Measurements from ENCODE around the gene GIMAP6.
"Not testable (repeated sequence)": the region's sequence is repeated elsewhere in the genome, so short reads cannot be mapped to it uniquely, and the experiment has no call there.

GIMAP6 gene

GRCh38 chr7:150631866-150632864 is at the start of gene GIMAP6:
Gene GIMAP6, minus strand, starts transcription at chr7:150632385. Its CDS starts 2,243 bp downstream, at chr7:150630142.
- H2AFZ ChIP-seq (ENCODE audit: low read length, unreplicated experiment), result no peak within 1 kb of the TSS

DNA sequence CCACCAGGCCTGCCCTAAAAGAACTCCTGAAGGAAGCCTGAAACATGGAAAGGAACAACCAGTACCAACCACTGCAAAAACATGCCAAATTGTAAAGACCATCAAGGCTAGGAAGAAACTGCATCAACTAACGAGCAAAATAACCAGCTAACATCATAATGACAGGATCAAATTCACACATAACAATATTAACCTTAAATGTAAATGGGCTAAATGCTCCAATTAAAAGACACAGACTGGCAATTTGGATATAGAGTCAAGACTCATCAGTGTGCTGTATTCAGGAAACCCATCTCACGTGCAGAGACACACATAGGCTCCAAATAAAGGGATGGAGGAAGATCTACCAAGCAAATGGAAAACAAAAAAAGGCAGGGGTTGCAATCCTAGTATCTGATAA is 48.2 kb upstream of the GIMAP6 start:
- H3K4me1 ChIP-seq (ENCODE audit: control insufficient read depth, insufficient read depth, low read length, unreplicated experiment); H3K27ac ChIP-seq (ENCODE audit: low read depth, low read length); H3K36me3 ChIP-seq (ENCODE audit: insufficient read depth, low read length); H3K4me3 ChIP-seq (ENCODE audit: low read depth, low read length); H2AFZ ChIP-seq (ENCODE audit: low read length, unreplicated experiment); H3K27me3 ChIP-seq (ENCODE audit: insufficient read depth, low read length); H3K79me2 ChIP-seq (ENCODE audit: control insufficient read depth, insufficient read depth, low read length, unreplicated experiment): not testable (repeated sequence)

More at GRCh38 chr7:150631866-150632864, at the start of gene GIMAP6:
- Histone ChIP-seq H3K4me3 (ENCODE audit: low read depth, low read length) (no peak within 1 kb of the TSS), H3K27me3 (ENCODE audit: insufficient read depth, low read length) (no peaks in the 10 kb centered on the region), H3K79me2 (ENCODE audit: control insufficient read depth, insufficient read depth, low read length, unreplicated experiment) (no peaks in the 10 kb centered on the region), H3K4me1 (ENCODE audit: control insufficient read depth, insufficient read depth, low read length, unreplicated experiment) (no peaks in the 10 kb centered on the region), H3K27ac (ENCODE audit: low read depth, low read length) (no peak within 1 kb of the TSS), H3K36me3 (ENCODE audit: insufficient read depth, low read length) (no peaks in the 10 kb centered on the region)

DNA sequence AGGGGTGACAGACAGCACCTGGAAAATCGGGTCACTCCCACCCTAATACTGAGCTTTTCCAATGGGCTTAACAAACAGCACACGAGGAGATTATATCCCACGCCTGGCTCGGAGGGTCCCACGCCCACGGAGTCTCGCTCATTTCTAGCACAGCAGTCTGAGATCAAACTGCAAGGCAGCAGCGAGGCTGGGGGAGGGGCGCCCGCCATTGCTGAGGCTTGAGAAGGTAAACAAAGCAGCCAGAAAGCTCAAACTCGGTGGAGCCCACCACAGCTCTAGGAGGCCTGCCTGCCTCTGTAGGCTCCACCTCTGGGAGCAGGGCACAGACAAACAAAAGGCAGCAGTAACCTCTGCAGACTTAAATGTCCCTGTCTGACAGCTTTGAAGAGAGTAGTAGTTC is 46.4 kb upstream of the GIMAP6 start:
- not testable (repeated sequence) for H3K27ac ChIP-seq (ENCODE audit: low read depth, low read length); H3K4me1 ChIP-seq (ENCODE audit: control insufficient read depth, insufficient read depth, low read length, unreplicated experiment); H2AFZ ChIP-seq (ENCODE audit: low read length, unreplicated experiment); H3K79me2 ChIP-seq (ENCODE audit: control insufficient read depth, insufficient read depth, low read length, unreplicated experiment); H3K27me3 ChIP-seq (ENCODE audit: insufficient read depth, low read length); H3K4me3 ChIP-seq (ENCODE audit: low read depth, low read length); H3K36me3 ChIP-seq (ENCODE audit: insufficient read depth, low read length)

DNA sequence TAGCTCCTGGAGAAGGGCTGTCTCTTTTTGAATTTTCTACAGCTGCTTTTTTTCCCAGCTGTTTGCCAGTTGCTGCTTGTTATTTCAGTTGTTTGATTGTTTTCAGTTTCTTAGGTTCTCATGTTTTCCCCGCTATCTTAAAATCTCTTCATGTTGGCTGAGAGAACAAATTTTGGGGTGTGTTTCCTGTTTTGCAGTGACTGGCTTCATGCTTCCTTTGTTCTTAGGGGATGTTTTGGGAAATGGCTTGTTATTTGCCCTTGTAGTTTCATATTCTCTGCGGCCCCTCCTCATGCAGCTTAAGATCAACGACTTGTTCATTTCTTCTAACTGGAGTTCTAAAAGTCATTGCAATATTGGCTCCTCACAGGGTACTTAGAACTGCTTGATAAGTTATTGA is 44.7 kb upstream of the GIMAP6 start:
- not testable (repeated sequence) for H3K36me3 ChIP-seq (ENCODE audit: insufficient read depth, low read length); H3K79me2 ChIP-seq (ENCODE audit: control insufficient read depth, insufficient read depth, low read length, unreplicated experiment); H3K4me3 ChIP-seq (ENCODE audit: low read depth, low read length); H3K27me3 ChIP-seq (ENCODE audit: insufficient read depth, low read length); H2AFZ ChIP-seq (ENCODE audit: low read length, unreplicated experiment); H3K27ac ChIP-seq (ENCODE audit: low read depth, low read length); H3K4me1 ChIP-seq (ENCODE audit: control insufficient read depth, insufficient read depth, low read length, unreplicated experiment)

DNA sequence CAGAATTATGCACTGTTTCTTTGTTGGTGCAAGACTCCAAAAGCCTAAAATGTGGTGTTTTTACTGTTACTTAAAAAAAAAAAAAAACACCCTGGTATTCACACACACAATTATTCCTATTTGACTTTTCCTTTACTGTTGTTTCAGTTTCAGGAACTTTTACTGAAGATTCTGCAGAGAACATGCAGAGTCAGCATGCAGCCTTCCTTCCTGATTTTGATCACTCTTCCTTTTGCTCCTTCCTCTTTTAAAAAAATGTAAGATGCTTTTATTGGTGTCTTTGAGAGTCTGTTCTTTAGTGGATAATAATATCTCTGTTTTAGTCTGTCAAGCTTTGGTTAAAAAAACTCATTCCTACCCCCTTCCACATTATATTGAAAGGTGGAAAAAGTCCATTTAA is 44.1 kb upstream of the GIMAP6 start:
- H3K4me3 ChIP-seq (ENCODE audit: low read depth, low read length); H3K36me3 ChIP-seq (ENCODE audit: insufficient read depth, low read length); H3K79me2 ChIP-seq (ENCODE audit: control insufficient read depth, insufficient read depth, low read length, unreplicated experiment); H3K27ac ChIP-seq (ENCODE audit: low read depth, low read length); H3K4me1 ChIP-seq (ENCODE audit: control insufficient read depth, insufficient read depth, low read length, unreplicated experiment); H2AFZ ChIP-seq (ENCODE audit: low read length, unreplicated experiment); H3K27me3 ChIP-seq (ENCODE audit: insufficient read depth, low read length): not testable (repeated sequence)

DNA sequence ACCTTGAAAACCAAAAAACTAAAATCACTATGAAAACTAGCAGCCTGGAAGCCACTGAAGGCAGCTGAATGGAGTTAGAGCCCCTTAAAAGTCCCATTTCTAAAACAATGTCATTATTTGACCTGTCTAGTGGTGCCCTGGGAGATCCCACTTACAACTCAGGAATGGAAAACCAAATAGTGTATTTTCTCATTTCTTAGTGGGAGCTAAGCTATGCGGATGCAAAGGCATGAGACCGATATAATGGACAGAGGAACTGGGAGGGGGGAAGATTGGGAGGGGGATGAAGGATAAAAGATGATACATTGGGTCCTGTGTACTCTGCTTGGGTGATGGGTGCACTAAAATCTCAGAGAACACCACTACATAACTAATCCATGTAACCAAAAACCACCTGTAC is 43.5 kb upstream of the GIMAP6 start:
- no peak overlapping the region for H2AFZ ChIP-seq (ENCODE audit: low read length, unreplicated experiment)
- no peak overlapping the region for H3K4me3 ChIP-seq (ENCODE audit: low read depth, low read length)
- H3K79me2 ChIP-seq (ENCODE audit: control insufficient read depth, insufficient read depth, low read length, unreplicated experiment), result no peaks in the 10 kb centered on the region
- H3K36me3 ChIP-seq (ENCODE audit: insufficient read depth, low read length), result no peaks in the 10 kb centered on the region
- no peaks in the 10 kb centered on the region for H3K27me3 ChIP-seq (ENCODE audit: insufficient read depth, low read length)
- no peaks in the 10 kb centered on the region for H3K4me1 ChIP-seq (ENCODE audit: control insufficient read depth, insufficient read depth, low read length, unreplicated experiment)
- H3K27ac ChIP-seq (ENCODE audit: low read depth, low read length), result no peak overlapping the region

- not testable (repeated sequence) for H3K27ac ChIP-seq (ENCODE audit: low read depth, low read length); H3K4me3 ChIP-seq (ENCODE audit: low read depth, low read length); H2AFZ ChIP-seq (ENCODE audit: low read length, unreplicated experiment); H3K27me3 ChIP-seq (ENCODE audit: insufficient read depth, low read length); H3K79me2 ChIP-seq (ENCODE audit: control insufficient read depth, insufficient read depth, low read length, unreplicated experiment); H3K36me3 ChIP-seq (ENCODE audit: insufficient read depth, low read length); H3K4me1 ChIP-seq (ENCODE audit: control insufficient read depth, insufficient read depth, low read length, unreplicated experiment)
These were observed 39.8 kb upstream of the GIMAP6 start for GRCh38 chr7:150671798-150672585.

DNA sequence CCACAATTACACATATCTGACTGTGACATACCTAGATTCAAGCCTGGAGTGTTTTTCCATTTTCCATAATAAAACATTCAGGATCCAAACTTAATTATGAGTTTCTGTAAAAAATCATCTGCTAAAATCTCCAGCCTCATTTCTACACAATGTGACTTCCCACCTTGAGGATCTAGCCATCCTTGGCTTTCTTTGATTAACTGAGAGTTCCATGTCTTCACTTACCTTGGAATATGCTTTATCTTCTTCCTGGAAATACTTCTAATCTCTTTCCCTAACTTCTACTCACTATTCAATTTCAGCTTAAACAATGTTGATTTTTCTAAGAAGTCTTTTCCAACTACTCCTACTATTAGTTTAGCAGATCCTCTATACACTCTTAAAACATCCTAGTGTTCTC is 36.8 kb upstream of the GIMAP6 start:
- Histone ChIP-seq H3K4me3 (ENCODE audit: low read depth, low read length) (no peak overlapping the region), H3K4me1 (ENCODE audit: control insufficient read depth, insufficient read depth, low read length, unreplicated experiment) (no peaks in the 10 kb centered on the region), H3K79me2 (ENCODE audit: control insufficient read depth, insufficient read depth, low read length, unreplicated experiment) (no peaks in the 10 kb centered on the region), H3K36me3 (ENCODE audit: insufficient read depth, low read length) (no peaks in the 10 kb centered on the region), H3K27me3 (ENCODE audit: insufficient read depth, low read length) (no peaks in the 10 kb centered on the region), H2AFZ (ENCODE audit: low read length, unreplicated experiment) (no peak overlapping the region), H3K27ac (ENCODE audit: low read depth, low read length) (no peak overlapping the region)

DNA sequence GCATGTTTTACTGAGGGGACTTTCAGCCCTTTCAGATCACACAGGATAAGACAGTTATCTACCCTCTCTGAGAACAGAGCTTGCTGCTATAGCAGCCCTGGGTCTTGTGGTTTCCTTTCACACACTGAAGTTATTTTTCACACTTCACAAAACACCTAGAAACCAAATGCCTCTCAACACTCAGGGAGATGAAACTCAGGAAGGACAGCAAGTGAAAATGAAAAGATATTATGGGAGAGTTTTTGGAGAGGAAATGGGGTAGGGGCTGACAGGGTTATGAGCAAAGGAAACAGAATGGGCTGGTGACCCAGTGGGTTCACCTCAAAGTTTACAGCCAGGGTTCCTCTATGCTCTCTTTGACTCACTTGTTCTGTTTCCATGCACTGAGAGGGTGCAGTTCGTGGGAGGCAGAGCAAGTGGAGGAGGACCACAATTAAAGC is 36.3 kb upstream of the GIMAP6 start:
- Histone ChIP-seq H3K36me3 (ENCODE audit: insufficient read depth, low read length) (no peaks in the 10 kb centered on the region), H3K4me1 (ENCODE audit: control insufficient read depth, insufficient read depth, low read length, unreplicated experiment) (no peaks in the 10 kb centered on the region), H3K79me2 (ENCODE audit: control insufficient read depth, insufficient read depth, low read length, unreplicated experiment) (no peaks in the 10 kb centered on the region), H2AFZ (ENCODE audit: low read length, unreplicated experiment) (no peak overlapping the region), H3K27ac (ENCODE audit: low read depth, low read length) (no peak overlapping the region), H3K27me3 (ENCODE audit: insufficient read depth, low read length) (no peaks in the 10 kb centered on the region), H3K4me3 (ENCODE audit: low read depth, low read length) (no peak overlapping the region)

DNA sequence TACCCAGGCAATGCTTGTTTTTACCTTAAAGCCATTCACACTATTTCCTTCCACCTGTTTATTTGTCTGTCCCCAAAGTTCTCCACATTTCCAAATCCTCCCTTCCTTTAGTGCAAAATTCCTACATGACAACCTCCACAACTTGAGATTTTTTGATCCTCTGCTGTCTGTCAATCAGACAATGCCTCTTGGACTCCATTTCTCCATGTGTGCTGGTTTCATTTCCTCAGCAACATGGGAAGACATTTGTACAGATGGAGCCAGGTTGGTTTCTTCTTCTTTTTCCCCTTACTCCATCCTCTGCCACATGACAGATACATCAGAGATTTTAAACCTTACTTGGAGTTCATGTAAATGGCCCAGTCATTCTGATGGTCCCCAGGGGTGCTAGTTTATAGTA is 34.2 kb upstream of the GIMAP6 start:
- Histone ChIP-seq H3K4me1 (ENCODE audit: control insufficient read depth, insufficient read depth, low read length, unreplicated experiment) (no peaks in the 10 kb centered on the region), H3K4me3 (ENCODE audit: low read depth, low read length) (no peak overlapping the region), H3K27me3 (ENCODE audit: insufficient read depth, low read length) (no peaks in the 10 kb centered on the region), H2AFZ (ENCODE audit: low read length, unreplicated experiment) (no peak overlapping the region), H3K27ac (ENCODE audit: low read depth, low read length) (no peak overlapping the region), H3K79me2 (ENCODE audit: control insufficient read depth, insufficient read depth, low read length, unreplicated experiment) (no peaks in the 10 kb centered on the region), H3K36me3 (ENCODE audit: insufficient read depth, low read length) (no peaks in the 10 kb centered on the region)
